HEK293 (cell line): ENCODE measurements around the gene SYNGR4.

Experiments
- CTCF ChIA-PET: fragments of 350-600 bp; formaldehyde crosslinking; extraction: SDS; loops from one replicate; lab custom pipeline; 2021; ENCODE audit warnings: antibody characterized with exemption; lab: Yijun Ruan, JAX
- POLR2A ChIA-PET: fragments of 300-600 bp; formaldehyde crosslinking; extraction: SDS; loops from one replicate; lab custom pipeline; 2020; ENCODE audit warnings: antibody characterized with exemption, inconsistent platforms; lab: Yijun Ruan, JAX
- H3K27ac ChIP-seq: fragments of 200-500 bp; sonication (Bioruptor generic); 2 replicates; pipeline ENCODE4 v1.5.1; 2014; ENCODE audit warnings: low read depth, low read length, control low read depth, inconsistent platforms; ENCODE audit errors: extremely low read depth
- H3K36me3 ChIP-seq, 2 experiments: fragments of 200-500 bp in 1 of 2; sonication (Bioruptor generic) in 1 of 2; 1 replicate in 1 of 2; 2 replicates in 1 of 2; pipeline ENCODE4 v1.5.1; 2014 to 2017; ENCODE audit warnings: inconsistent platforms in 2 of 2, low read length in 2 of 2; ENCODE audit not compliant: control insufficient read depth in 2 of 2, insufficient read depth in 1 of 2
- H3K4me1 ChIP-seq: fragments of 200-500 bp; sonication (Bioruptor generic); 2 replicates; pipeline ENCODE4 v1.5.1; 2014; ENCODE audit warnings: mild to moderate bottlenecking, low read length, inconsistent platforms; ENCODE audit not compliant: control insufficient read depth, insufficient read depth
- H3K4me3 ChIP-seq: 2 replicates; pipeline ENCODE4 v1.5.1; 2011; ENCODE audit warnings: low read depth, mild to moderate bottlenecking, control low read depth, low read length, moderate library complexity
- H3K9me3 ChIP-seq: fragments of 200-500 bp; sonication (Bioruptor generic); 2 replicates; pipeline ENCODE4 v1.5.1; 2014; ENCODE audit warnings: low read depth, low read length, inconsistent platforms; ENCODE audit not compliant: control insufficient read depth, insufficient read depth
- ATF2 ChIP-seq: fragments of 450-650 bp; formaldehyde crosslinking; IDR thresholded peaks from 2 replicates; pipeline ENCODE4 v1.5.1; 2016; ENCODE audit warnings: missing biosample characterization, missing genetic modification characterization, low read depth
- BCL11B ChIP-seq: fragments of 450-650 bp; formaldehyde crosslinking; IDR thresholded peaks from 2 replicates; pipeline ENCODE4 v1.5.1; 2016; ENCODE audit warnings: low read depth, missing biosample characterization, missing genetic modification characterization
- HOXA7 ChIP-seq: sonication (generic); formaldehyde crosslinking; IDR thresholded peaks from 2 replicates; pipeline ENCODE4 v1.8.1; 2022; ENCODE audit warnings: missing genetic modification reagents, borderline replicate concordance
- KLF16 ChIP-seq: fragments of 450-650 bp; formaldehyde crosslinking; IDR thresholded peaks from 2 replicates; pipeline ENCODE4 v1.5.1; 2017; ENCODE audit warnings: missing biosample characterization, missing genetic modification characterization
- KLF7 ChIP-seq: fragments of 450-650 bp; formaldehyde crosslinking; IDR thresholded peaks from 2 replicates; pipeline ENCODE4 v1.5.1; 2016; ENCODE audit warnings: missing biosample characterization, missing genetic modification characterization, borderline replicate concordance
- MZF1 ChIP-seq: fragments of 450-650 bp; formaldehyde crosslinking; IDR thresholded peaks from 2 replicates; pipeline ENCODE4 v1.5.1; 2017; ENCODE audit warnings: missing biosample characterization, missing genetic modification characterization, borderline replicate concordance
- PBX3 ChIP-seq: sonication (generic); formaldehyde crosslinking; IDR thresholded peaks from 2 replicates; pipeline ENCODE4 v1.8.1; 2022; ENCODE audit warnings: mild to moderate bottlenecking, moderate library complexity, missing genetic modification reagents
- PRDM1 ChIP-seq: fragments of 450-650 bp; formaldehyde crosslinking; IDR thresholded peaks from 2 replicates; pipeline ENCODE4; 2016; ENCODE audit warnings: missing biosample characterization, missing genetic modification characterization
- PRDM4 ChIP-seq: fragments of 450-650 bp; formaldehyde crosslinking; IDR thresholded peaks from 2 replicates; pipeline ENCODE4 v1.5.1; 2017; ENCODE audit warnings: missing biosample characterization, missing genetic modification characterization
- RBAK ChIP-seq: fragments of 450-650 bp; formaldehyde crosslinking; IDR thresholded peaks from 2 replicates; pipeline ENCODE4 v1.5.1; 2016; ENCODE audit warnings: missing biosample characterization, missing genetic modification characterization
- ZBTB17 ChIP-seq: fragments of 450-650 bp; formaldehyde crosslinking; IDR thresholded peaks from 2 replicates; pipeline ENCODE4 v1.5.1; 2016; ENCODE audit warnings: missing biosample characterization, missing genetic modification characterization
- ZEB2 ChIP-seq: fragments of 450-650 bp; formaldehyde crosslinking; IDR thresholded peaks from 2 replicates; pipeline ENCODE4 v1.5.1; 2016; ENCODE audit warnings: missing biosample characterization, missing genetic modification characterization
- ZFHX2 ChIP-seq: fragments of 450-650 bp; formaldehyde crosslinking; conservative IDR thresholded peaks from 2 replicates; pipeline ENCODE4 v1.5.1; 2016; ENCODE audit warnings: missing biosample characterization, missing genetic modification characterization
- ZFP69B ChIP-seq: fragments of 450-650 bp; formaldehyde crosslinking; IDR thresholded peaks from 2 replicates; pipeline ENCODE4 v1.5.1; 2016; ENCODE audit warnings: missing biosample characterization, missing genetic modification characterization
- ZIC2 ChIP-seq: fragments of 450-650 bp; formaldehyde crosslinking; IDR thresholded peaks from 2 replicates; pipeline ENCODE4 v1.5.1; 2016; ENCODE audit warnings: missing biosample characterization, missing genetic modification characterization
- ZNF10 ChIP-seq: fragments of 450-650 bp; formaldehyde crosslinking; IDR thresholded peaks from 2 replicates; pipeline ENCODE4 v1.5.1; 2017; ENCODE audit warnings: missing biosample characterization, missing genetic modification characterization
- ZNF133 ChIP-seq: fragments of 450-650 bp; formaldehyde crosslinking; IDR thresholded peaks from 2 replicates; pipeline ENCODE4 v1.5.1; 2016; ENCODE audit warnings: missing biosample characterization, missing genetic modification characterization
- ZNF184 ChIP-seq: fragments of 450-650 bp; IDR thresholded peaks from 2 replicates; pipeline ENCODE4 v1.5.1; 2018; ENCODE audit warnings: missing biosample characterization, mild to moderate bottlenecking, missing genetic modification characterization
- ZNF2 ChIP-seq: fragments of 450-650 bp; formaldehyde crosslinking; IDR thresholded peaks from 2 replicates; pipeline ENCODE4 v1.5.1; 2016; ENCODE audit warnings: missing biosample characterization, missing genetic modification characterization
- ZNF266 ChIP-seq: fragments of 450-650 bp; formaldehyde crosslinking; IDR thresholded peaks from 2 replicates; pipeline ENCODE4 v1.5.1; 2016; ENCODE audit warnings: missing biosample characterization, missing genetic modification characterization, low read depth
- ZNF37A ChIP-seq: fragments of 450-650 bp; IDR thresholded peaks from 2 replicates; pipeline ENCODE4 v1.5.1; 2018; ENCODE audit warnings: missing biosample characterization, missing genetic modification characterization
- ZNF48 ChIP-seq: fragments of 450-650 bp; formaldehyde crosslinking; IDR thresholded peaks from 2 replicates; pipeline ENCODE4 v1.5.1; 2016; ENCODE audit warnings: missing biosample characterization, missing genetic modification characterization
- ZNF501 ChIP-seq: fragments of 450-650 bp; formaldehyde crosslinking; IDR thresholded peaks from 2 replicates; pipeline ENCODE4 v1.5.1; 2016; ENCODE audit warnings: missing biosample characterization, missing genetic modification characterization
- ZNF544 ChIP-seq: fragments of 450-650 bp; formaldehyde crosslinking; IDR thresholded peaks from 2 replicates; pipeline ENCODE4 v1.5.0; 2017; ENCODE audit warnings: missing biosample characterization, missing genetic modification characterization
- ZNF548 ChIP-seq: fragments of 450-650 bp; formaldehyde crosslinking; IDR thresholded peaks from 2 replicates; pipeline ENCODE4 v1.5.1; 2016; ENCODE audit warnings: missing biosample characterization, missing genetic modification characterization
- ZNF585B ChIP-seq: fragments of 450-650 bp; formaldehyde crosslinking; IDR thresholded peaks from 2 replicates; pipeline ENCODE4 v1.5.1; 2016; ENCODE audit warnings: missing biosample characterization, missing genetic modification characterization
- ZNF596 ChIP-seq: fragments of 450-650 bp; IDR thresholded peaks from 2 replicates; pipeline ENCODE4 v1.5.0; 2018; ENCODE audit warnings: missing biosample characterization, mild to moderate bottlenecking, missing genetic modification characterization, moderate library complexity
- ZNF629 ChIP-seq: fragments of 450-650 bp; formaldehyde crosslinking; IDR thresholded peaks from 2 replicates; pipeline ENCODE4 v1.5.1; 2017; ENCODE audit warnings: missing biosample characterization, missing genetic modification characterization
- ZNF654 ChIP-seq: fragments of 450-650 bp; formaldehyde crosslinking; IDR thresholded peaks from 2 replicates; pipeline ENCODE4 v1.5.1; 2016; ENCODE audit warnings: low read depth, missing biosample characterization, missing genetic modification characterization
- ZNF76 ChIP-seq: fragments of 450-650 bp; formaldehyde crosslinking; IDR thresholded peaks from 2 replicates; pipeline ENCODE4; 2016; ENCODE audit warnings: low read depth, missing biosample characterization, missing genetic modification characterization, borderline replicate concordance
- ZNF791 ChIP-seq: fragments of 450-650 bp; formaldehyde crosslinking; IDR thresholded peaks from 2 replicates; pipeline ENCODE4 v1.5.1; 2016; ENCODE audit warnings: missing biosample characterization, missing genetic modification characterization
- ZSCAN23 ChIP-seq: fragments of 450-650 bp; formaldehyde crosslinking; IDR thresholded peaks from 2 replicates; pipeline ENCODE4 v1.5.1; 2016; ENCODE audit warnings: missing biosample characterization, missing genetic modification characterization
- TF ChIP-seq, protein P1 (sequence below): fragments of 450-650 bp; formaldehyde crosslinking; IDR thresholded peaks from 2 replicates; pipeline ENCODE4 v1.5.1; 2016; ENCODE audit warnings: missing biosample characterization, missing genetic modification characterization

The SYNGR4 gene

GRCh38 chr19:48405850-48406249 is 41.7 kb downstream of the SYNGR4 start:
- ChIA-PET POLR2A (no interaction called here), CTCF (interaction anchor here (0.6 to 7.0 kb wide), 3 partner anchors 9 to 23 kb away, joined by 3 to 69 read pairs (median 4); partner anchors contain the start of gene KDELR1)
- H3K36me3 ChIP-seq, result no peaks in the 10 kb centered on the region
- no peaks in the 10 kb centered on the region for H3K4me1 ChIP-seq
- TF ChIP-seq ZNF791 (tag by site-specific recombination) (no peak), ZNF48 (no peak), KLF7 (tag by site-specific recombination) (no peak), ZNF654 (tag by site-specific recombination) (no peak), ZBTB17 (tag by site-specific recombination) (no peak), ZFHX2 (tag by site-specific recombination) (no peak), ZNF585B (tag by site-specific recombination) (no peak), ZNF544 (no peak), PRDM4 (no peak), MZF1 (tag by site-specific recombination) (no peak), ZSCAN23 (tag by site-specific recombination) (no peak), ZNF629 (tag by site-specific recombination) (no peak), BCL11B (tag by site-specific recombination) (no peak), ZFP69B (tag by site-specific recombination) (no peak), ZNF2 (tag by site-specific recombination) (no peak), ZNF37A (tag by site-specific recombination) (no peak), ZNF266 (no peak), ZEB2 (tag by site-specific recombination) (no peak), ZNF548 (tag by site-specific recombination) (no peak)
- H3K4me3 ChIP-seq, result no peak overlapping the region
- no peak overlapping the region for H3K27ac ChIP-seq
- H3K9me3 ChIP-seq, result no peaks in the 10 kb centered on the region

DNA sequence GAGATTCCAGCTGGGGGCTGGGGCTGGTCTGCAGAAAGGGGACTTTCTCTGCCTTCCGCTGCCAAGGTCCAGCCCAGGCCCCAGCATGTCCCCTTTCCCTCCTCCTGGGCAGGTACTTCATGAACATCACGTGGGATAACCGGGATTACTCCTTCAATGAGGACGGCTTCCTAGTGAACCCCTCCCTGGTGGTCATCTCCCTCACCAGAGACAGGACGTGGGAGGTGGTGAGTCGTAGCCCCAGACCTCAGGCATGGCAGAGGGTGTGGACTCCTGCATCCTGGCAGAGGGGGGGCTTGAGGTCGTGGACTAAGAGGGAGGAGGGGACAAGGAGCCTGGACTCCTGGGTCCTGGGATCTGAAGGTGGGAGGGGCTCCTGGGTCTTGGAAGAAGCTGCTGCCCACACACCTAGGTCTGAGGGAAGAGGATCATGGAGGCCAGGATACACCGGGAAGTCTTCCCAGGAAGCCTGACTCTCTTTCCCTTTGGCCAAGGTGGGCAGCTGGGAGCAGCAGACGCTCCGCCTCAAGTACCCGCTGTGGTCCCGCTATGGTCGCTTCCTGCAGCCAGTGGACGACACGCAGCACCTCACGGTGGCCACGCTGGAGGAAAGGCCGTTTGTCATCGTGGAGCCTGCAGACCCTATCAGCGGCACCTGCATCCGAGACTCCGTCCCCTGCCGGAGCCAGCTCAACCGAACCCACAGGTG is 49.9 kb downstream of the SYNGR4 start:
- Histone ChIP-seq H3K36me3 (no peaks in the 10 kb centered on the region), H3K9me3 (no peaks in the 10 kb centered on the region), H3K27ac (peak overlapping the region; percentile 22; the same call in 1 of the 2 replicates), H3K4me3 (no peak overlapping the region), H3K4me1 (peaks cover 8% of the 10 kb centered on the region; the same call in 1 of the 2 replicates)
- CTCF ChIA-PET, result interaction anchor here (0.5 to 2.7 kb wide), 7 partner anchors 8 to 362 kb away, joined by 3 to 10 read pairs (median 4); partner anchors contain the start of gene KDELR1
- POLR2A ChIA-PET, result interaction anchor here (0.6 to 1.6 kb wide), 7 partner anchors 18 to 207 kb away, joined by 3 to 9 read pairs (median 4); partner anchors contain the start of genes KDELR1, SYNGR4 and TMEM143
- peak; percentile 34; the same call in 1 of the 2 replicates for TF ChIP-seq ZIC2
- TF ChIP-seq ZNF76, result no peak
- TF ChIP-seq PRDM1 (tag by site-specific recombination), result peak; percentile 27; the same call in 1 of the 2 replicates
- TF ChIP-seq ZNF184, result no peak
- TF ChIP-seq ZNF10 (tag by site-specific recombination), result no peak
- TF ChIP-seq, protein P1, sequence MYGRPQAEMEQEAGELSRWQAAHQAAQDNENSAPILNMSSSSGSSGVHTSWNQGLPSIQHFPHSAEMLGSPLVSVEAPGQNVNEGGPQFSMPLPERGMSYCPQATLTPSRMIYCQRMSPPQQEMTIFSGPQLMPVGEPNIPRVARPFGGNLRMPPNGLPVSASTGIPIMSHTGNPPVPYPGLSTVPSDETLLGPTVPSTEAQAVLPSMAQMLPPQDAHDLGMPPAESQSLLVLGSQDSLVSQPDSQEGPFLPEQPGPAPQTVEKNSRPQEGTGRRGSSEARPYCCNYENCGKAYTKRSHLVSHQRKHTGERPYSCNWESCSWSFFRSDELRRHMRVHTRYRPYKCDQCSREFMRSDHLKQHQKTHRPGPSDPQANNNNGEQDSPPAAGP (tag by site-specific recombination), result no peak
- TF ChIP-seq ZNF501 (tag by site-specific recombination), result no peak
- no peak for TF ChIP-seq ZNF133 (tag by site-specific recombination)
- TF ChIP-seq PBX3, result no peak
- no peak for TF ChIP-seq ZNF596
- no peak for TF ChIP-seq KLF16 (tag by site-specific recombination)
- no peak for TF ChIP-seq RBAK (tag by site-specific recombination)
- no peak for TF ChIP-seq HOXA7 (CRISPR knock-in tag)
- no peak for TF ChIP-seq ATF2 (tag by site-specific recombination)
